K562 (cell line): ENCODE measurements around the gene UPF2. TPM values are rescaled to one million over a fixed set of nuclear protein-coding genes. Genes with fewer than 3 reads are reported as not detected.
"Not testable (repeated sequence)": the region's sequence is repeated elsewhere in the genome, so short reads cannot be mapped to it uniquely, and the experiment has no call there.

ENCODE experiments used
- ATAC-seq: fragments of 200-7000 bp; cut with Tn5 transposase; 3 replicates; pipeline ENCODE4 v1.9.1; 2020; ENCODE audit warnings: moderate library complexity
- BruUV-seq: library from RNA; stranded (reverse); fragments of 400-500 nt; replicated peaks from 2 replicates; lab custom pipeline; 2021; lab: Mats Ljungman, UMichigan
- CTCF ChIA-PET: fragments of 300-600 bp; formaldehyde crosslinking; extraction: SDS; loops from one replicate; lab custom pipeline; 2021; ENCODE audit warnings: low intra/inter-chr PET ratio; lab: Yijun Ruan, JAX
- POLR2A ChIA-PET: fragments of 300-600, 350-650 bp; sonication (Branson Sonifier 250); formaldehyde crosslinking; extraction: SDS; loops from one replicate; lab custom pipeline; 2021; ENCODE audit warnings: antibody characterized with exemption, inconsistent platforms; lab: Yijun Ruan, JAX
- DNase-seq, 4 experiments: peaks; one replicate each; pipeline versions ENCODE4 v3.0.0 to v3.0.0-alpha.2; 2011 to 2018; ENCODE audit warnings: low spot score in 3 of 4, mixed read lengths in 3 of 4; ENCODE audit errors: extremely low read depth in 1 of 4
- FAIRE-seq: peaks from 2 replicates; lab custom pipeline; 2011; peaks lifted over from hg19 to GRCh38; lab: Jason Lieb, UNC
- H2AFZ ChIP-seq: 2 replicates; pipeline ENCODE4 v1.6.0; 2011; ENCODE audit warnings: low read depth, low read length, control low read depth, inconsistent platforms
- H3K27ac ChIP-seq: fragments of 200-600 bp; 3 replicates; pipeline ENCODE4 v1.8.0; 2011; ENCODE audit warnings: low read depth, mild to moderate bottlenecking, control low read depth, inconsistent platforms, low read length, moderate library complexity, mixed read lengths; ENCODE audit errors: extremely low read depth
- H3K27me3 ChIP-seq, 2 experiments: fragments of 300-600 bp in 1 of 2; 2 replicates in 1 of 2; 3 replicates in 1 of 2; pipeline versions ENCODE4 v1.6.0 to v1.8.0; 2011; ENCODE audit warnings: inconsistent platforms in 2 of 2, low read length in 2 of 2, mild to moderate bottlenecking in 1 of 2, mixed read lengths in 1 of 2, moderate library complexity in 1 of 2; ENCODE audit not compliant: control insufficient read depth in 2 of 2, insufficient read depth in 2 of 2
- H3K36me3 ChIP-seq: fragments of 300-600 bp; 3 replicates; pipeline ENCODE4 v1.8.0; 2011; ENCODE audit warnings: mild to moderate bottlenecking, low read length, inconsistent platforms; ENCODE audit not compliant: control insufficient read depth, insufficient read depth
- H3K4me1 ChIP-seq, 2 experiments: fragments of 200-600 bp in 1 of 2; replicated peaks in 1 of 2; 2 replicates in 1 of 2; 3 replicates in 1 of 2; pipeline versions ENCODE4 v1.5.1 to v1.8.0; 2011; ENCODE audit warnings: inconsistent platforms in 2 of 2, low read length in 2 of 2, mild to moderate bottlenecking in 1 of 2, mixed read lengths in 1 of 2, moderate library complexity in 1 of 2; ENCODE audit not compliant: control insufficient read depth in 2 of 2, insufficient read depth in 2 of 2
- H3K4me2 ChIP-seq: 2 replicates; pipeline ENCODE4 v1.6.1; 2011; ENCODE audit warnings: low read length, control low read depth, inconsistent platforms, mixed read lengths; ENCODE audit not compliant: insufficient read depth
- H3K4me3 ChIP-seq: fragments of 200-600 bp; sonication (generic), shearing (Covaris generic); 2 replicates; pipeline ENCODE4 v1.5.1; 2016; ENCODE audit warnings: control low read depth, inconsistent platforms
- H3K79me2 ChIP-seq: fragments of 200-600 bp; 3 replicates; pipeline ENCODE4 v1.8.0; 2011; ENCODE audit warnings: low read length, inconsistent platforms; ENCODE audit not compliant: control insufficient read depth, insufficient read depth
- H3K9ac ChIP-seq, 2 experiments: 2 replicates each; pipeline versions ENCODE4 v1.6.0 to v1.6.1; 2011; ENCODE audit warnings: low read depth in 2 of 2, low read length in 2 of 2, control low read depth in 1 of 2, inconsistent platforms in 1 of 2, mild to moderate bottlenecking in 1 of 2, mixed read lengths in 1 of 2; ENCODE audit not compliant: insufficient read depth in 1 of 2
- H3K9me1 ChIP-seq: one replicate; pipeline ENCODE4 v1.6.0; 2011; ENCODE audit warnings: inconsistent platforms, mild to moderate bottlenecking, low read length, moderate library complexity; ENCODE audit not compliant: control insufficient read depth, insufficient read depth
- H3K9me3 ChIP-seq: replicated peaks from 2 replicates; pipeline ENCODE4 v1.5.1; 2011; ENCODE audit warnings: low read depth, low read length, inconsistent platforms; ENCODE audit not compliant: control insufficient read depth, insufficient read depth
- H4K20me1 ChIP-seq: replicated peaks from 2 replicates; pipeline ENCODE4 v1.6.1; 2011; ENCODE audit warnings: low read length, inconsistent platforms, mixed read lengths; ENCODE audit not compliant: control insufficient read depth, insufficient read depth
- POLR2A ChIP-seq: fragments of 450-650 bp; conservative IDR thresholded peaks from 2 replicates; pipeline ENCODE4 v1.6.1; 2016
- POLR2AphosphoS2 ChIP-seq: IDR thresholded peaks from 2 replicates; pipeline ENCODE4 v1.6.1; 2012; ENCODE audit warnings: low read length, improper control_type of control experiment
- POLR2AphosphoS5 ChIP-seq: IDR thresholded peaks from 2 replicates; pipeline ENCODE4 v1.6.1; 2011; ENCODE audit warnings: mild to moderate bottlenecking, low read depth, low read length, moderate library complexity; ENCODE audit not compliant: control insufficient read depth, insufficient read depth
- POLR2B ChIP-seq: fragments of 450-650 bp; IDR thresholded peaks from 2 replicates; pipeline ENCODE4 v1.6.1; 2018; ENCODE audit warnings: low read depth; ENCODE audit not compliant: partially characterized antibody
- SP2 ChIP-seq: IDR thresholded peaks from 2 replicates; pipeline ENCODE4 v1.6.1; 2011; ENCODE audit warnings: mild to moderate bottlenecking, low read depth, low read length, moderate library complexity; ENCODE audit not compliant: poor library complexity, severe bottlenecking; ENCODE audit errors: extremely low read depth
- SUPT5H ChIP-seq: fragments of 450-650 bp; IDR thresholded peaks from 2 replicates; pipeline ENCODE4 v1.6.1; 2016
- ZBTB5 ChIP-seq: fragments of 450-650 bp; IDR thresholded peaks from 2 replicates; pipeline ENCODE4 v1.6.1; 2017; ENCODE audit warnings: antibody characterized with exemption
- WGBS: fragments of 100-300 bp; shearing (Covaris generic); methylation state at CpG from one replicate; pipeline ENCODE4 v1.1.6; 2016; ENCODE audit warnings: low coverage, mixed read lengths; ENCODE audit not compliant: insufficient coverage; ENCODE audit errors: missing lambda C conversion rate; 5-methylcytosine and 5-hydroxymethylcytosine counted together
- in situ Hi-C: fragments of 300-500 bp; cut with MboI; formaldehyde crosslinking; loops from 4 replicates; pipeline ENCODE4 v1.15.0; 2018; ENCODE audit warnings: inconsistent platforms, mixed read lengths
- intact Hi-C: fragments of 100-400 bp; cut with micrococcal nuclease; formaldehyde crosslinking; loops from 2 replicates; pipeline ENCODE4 v1.14.2; 2022
- polyA plus RNA-seq, 8 experiments: library from polyadenylated mRNA; depleted of rRNA in 4 of 8; stranded (reverse) in 5 of 8; unstranded in 3 of 8; fragments of >200 nt; fragmentation: Nextera tagmentation in 2 of 8; fragmentation: Illumina TruSeq in 1 of 8; extraction: Ambion mirVana in 2 of 8; extraction: Trizol in 1 of 8; gene quantifications; 2 replicates each; pipeline versions ENCODE4 v1.2.1 to v1.2.3, GENCODE V29; 2011 to 2014; ENCODE audit warnings: inconsistent platforms in 1 of 8, missing spikeins in 1 of 8
- total RNA-seq, 7 experiments: library from RNA; depleted of rRNA in 6 of 7; stranded (reverse); fragments of >200 nt in 6 of 7; fragmentation: Illumina TruSeq in 2 of 7; extraction: Trizol in 2 of 7; gene quantifications; 2 replicates each; pipeline versions ENCODE4 v1.2.1 to v1.2.3, GENCODE V29; 2011 to 2021; ENCODE audit warnings: low replicate concordance in 1 of 7

UPF2 gene
- total and polyA plus RNA-seq, 9 of the 15 experiments (the other 6 are each of a cell fraction or from before 2014, with no cell fraction given): 13.9 to 37.7 (median 23.7) TPM

DNA sequence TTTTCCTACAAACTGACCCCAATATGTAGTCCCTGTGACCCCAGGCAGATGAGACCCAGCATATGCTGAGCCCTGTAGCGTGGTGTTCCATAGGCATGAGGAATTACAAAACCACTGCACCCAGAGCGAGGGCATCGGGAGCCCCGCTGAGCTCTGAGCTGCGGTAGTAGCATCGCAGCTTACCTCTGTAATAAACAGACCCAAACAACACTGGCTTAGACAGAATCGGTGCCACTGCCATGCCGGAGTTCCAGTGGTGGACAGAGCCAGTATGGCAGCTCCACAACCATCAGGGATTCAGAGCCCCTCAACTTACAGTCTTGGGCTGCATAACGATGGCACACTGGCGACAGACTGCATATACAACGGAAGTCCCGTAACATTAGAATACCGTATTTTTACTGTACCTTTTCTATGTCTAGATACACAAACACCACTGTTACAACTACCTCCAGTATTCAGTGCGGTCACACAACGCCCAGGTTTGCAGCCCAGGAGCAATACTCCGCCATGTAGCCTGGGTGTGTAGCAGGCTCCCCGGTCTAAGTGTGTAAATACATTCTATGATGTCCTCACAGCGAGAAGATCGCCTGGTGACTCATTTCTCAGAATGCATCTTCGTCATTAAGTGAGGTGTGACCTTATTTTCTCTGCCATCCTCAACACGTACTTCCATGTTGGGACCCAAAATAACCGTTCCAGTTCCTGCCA, 150.7 kb downstream of the UPF2 start (continued):
- TF ChIP-seq ZBTB5 (no peak), SP2 (no peak), POLR2AphosphoS5 (peak; percentile 15; the same call in 1 of the 2 replicates)

- H3K27ac ChIP-seq, H2AFZ ChIP-seq, DNase-seq, in situ Hi-C loops, H3K9me3 ChIP-seq, BruUV-seq, CTCF ChIA-PET, H3K9ac ChIP-seq, H3K9me1 ChIP-seq, H3K4me2 ChIP-seq, H3K4me3 ChIP-seq, H3K27me3 ChIP-seq, FAIRE-seq, intact Hi-C loops, ATAC-seq: not testable (repeated sequence)
- TF ChIP-seq POLR2B: peak; percentile 37
- 0 out of 2 replicates have a peak, but pooled peaks have one; percentile 10 for TF ChIP-seq POLR2AphosphoS2
- TF ChIP-seq SUPT5H: peak; percentile 67
- TF ChIP-seq POLR2A: peak; percentile 57; the same call in 1 of the 2 replicates
- POLR2A ChIA-PET: interaction anchor here (0.8 kb wide), 1 partner anchor 11 kb away, joined by 4 read pairs; no protein-coding TSS in a partner anchor
- H4K20me1 ChIP-seq: peaks cover 29% of the 10 kb centered on the region
- H3K79me2 ChIP-seq: peaks cover 92% of the 10 kb centered on the region
- H3K4me1 ChIP-seq: peaks cover 0 to 25% of the 10 kb centered on the region in 2 experiments; a peak in 3 of 5 replicates
- WGBS: 65% methylated on average over 8 of the region's 8 CpGs
- peaks cover 67% of the 10 kb centered on the region for H3K36me3 ChIP-seq
Observed at GRCh38 chr10:11889263-11889662, 153.3 kb downstream of the UPF2 start.
